Psoas muscle (tissue), 8 donors: ENCODE measurements around the gene SMARCA4. TPM values are rescaled to one million over a fixed set of nuclear protein-coding genes. Genes with fewer than 3 reads are reported as not detected.

Source experiments
- ATAC-seq, 4 donors: fragments of 200-7000 bp; cut with Tn5 transposase; one replicate each; pipeline ENCODE4 v1.9.1; 2020; ENCODE audit warnings: moderate library complexity in 3 of 4, mild to moderate bottlenecking in 2 of 4
- DNase-seq, 2 donors: peaks; one replicate each; pipeline ENCODE4 v3.0.0-alpha.2; 2020
- H3K27ac ChIP-seq: fragments of 200-600 bp; one replicate; pipeline ENCODE4 v1.8.0; 2022
- H3K27me3 ChIP-seq, 3 donors: fragments of 200-600 bp in 1 of 3; one replicate each; pipeline versions ENCODE4 v1.6.1 to v1.8.0; 2013 to 2022; ENCODE audit warnings: low read length in 2 of 3, mild to moderate bottlenecking in 2 of 3, moderate library complexity in 1 of 3; ENCODE audit not compliant: insufficient read depth in 3 of 3
- H3K36me3 ChIP-seq, 2 donors: fragments of 200-600 bp in 1 of 2; one replicate each; pipeline versions ENCODE4 v1.6.1 to v1.8.0; 2013 to 2022; ENCODE audit warnings: low read depth in 1 of 2, mild to moderate bottlenecking in 1 of 2, moderate library complexity in 1 of 2; ENCODE audit not compliant: insufficient read depth in 1 of 2
- H3K4me1 ChIP-seq: fragments of 200-600 bp; one replicate; pipeline ENCODE4 v1.8.0; 2022
- H3K4me3 ChIP-seq: fragments of 200-600 bp; one replicate; pipeline ENCODE4 v1.8.0; 2022; ENCODE audit warnings: mild to moderate bottlenecking
- H3K9me3 ChIP-seq: fragments of 200-600 bp; one replicate; pipeline ENCODE4 v1.8.0; 2022
- CTCF ChIP-seq: fragments of 200-600 bp; IDR thresholded peaks from one replicate; pipeline ENCODE4 v1.8.0; 2022; ENCODE audit warnings: antibody characterized with exemption
- WGBS, 3 donors: extraction: QIAGEN DNeasy Blood & Tissue Kit; methylation state at CpG; one replicate each; pipeline versions ENCODE4 v1.1.6 to v1.1.7; 2013; 5-methylcytosine and 5-hydroxymethylcytosine counted together
- intact Hi-C, 2 donors: fragments of 100-400 bp; cut with DNase I; formaldehyde crosslinking; loops; one replicate each; pipeline versions ENCODE4 v1.11.0 to v1.14.2; 2022
- polyA plus RNA-seq, 3 donors: library from polyadenylated mRNA; stranded (reverse); fragments of 200-250 nt; gene quantifications; one replicate each; pipeline ENCODE4 v1.2.3, GENCODE V29; 2013
- total RNA-seq, 4 donors: library from RNA; stranded (reverse); fragmentation: NEBNext Ultra II Directional in 2 of 4; extraction: Animal tissue kit (Norgen Biotek cat#: 25700) in 2 of 4; gene quantifications; one replicate each; pipeline versions ENCODE4 v1.2.1 to v1.2.4, GENCODE V29; 2021 to 2023
- donor health status: healthy with polysubstance abuse.
- donor health status: DM: no; HTN: no; CAD: no; lungs with moderate emphysema.
- donor health status: Bipolar disorder and iron deficiency.
- donor health status: healthy.
- donor health status: DM: yes; HTN: yes; CAD: no.
- donor health status: DM: no; HTN: no; CAD: no.
- donor health status: DM: no; HTN: no; CAD: no.
- donor health status: DM: yes; HTN: yes; CAD: no.

The SMARCA4 gene
- total and polyA plus RNA-seq, 7 donors, result 34.8 to 124 (median 51.9) TPM

- Histone ChIP-seq H3K27ac (no peak overlapping the region), H3K36me3 (peaks cover 0 to 80% of the 10 kb centered on the region in 2 donors), H3K4me1 (no peaks in the 10 kb centered on the region), H3K9me3 (no peaks in the 10 kb centered on the region), H3K27me3 (no peaks in the 10 kb centered on the region), H3K4me3 (no peak overlapping the region)
- 69 to 78% (median 71%) methylated on average over 5 to 8 of the region's 8 CpGs for WGBS, 3 donors
- ATAC-seq (no peak), DNase-seq (no peak)
- no peak for TF ChIP-seq CTCF
- intact Hi-C loops, result no loop called here
Observed at GRCh38 chr19:11111771-11112144, 150.9 kb downstream of the SMARCA4 start.

Other genes with a start within 250 kb of the SMARCA4 start
- 100 to 1,000 TPM; 117 to 143 (median 130) TPM for gene DNM2, start 243.0 kb upstream of the SMARCA4 start, total RNA-seq
- gene DNM2, start 243.0 kb upstream of the SMARCA4 start, polyA plus RNA-seq, result 100 to 1,000 TPM in 1 of 3 donors, 10 to 100 TPM in 2; 70.6 to 149 (median 74.1) TPM
- 10 to 100 TPM; 30.1 to 37.5 (median 34.2) TPM for gene TMED1, start 124.8 kb upstream of the SMARCA4 start, total RNA-seq
- 10 to 100 TPM; 54.4 to 79.3 (median 57.6) TPM for gene TMED1, start 124.8 kb upstream of the SMARCA4 start, polyA plus RNA-seq
- gene C19orf38, start 112.6 kb upstream of the SMARCA4 start, total RNA-seq, result 1 to 10 TPM in 3 of 4 donors, under 1 TPM in 1; 0.30 to 1.8 (median 1.4) TPM
- gene C19orf38, start 112.6 kb upstream of the SMARCA4 start, polyA plus RNA-seq, result 1 to 10 TPM; 1.0 to 2.9 (median 1.3) TPM
- 100 to 1,000 TPM in 2 of 4 donors, 10 to 100 TPM in 2; 59.1 to 105 (median 88.6) TPM for gene CARM1, start 89.5 kb upstream of the SMARCA4 start, total RNA-seq
- 100 to 1,000 TPM in 1 of 3 donors, 10 to 100 TPM in 2; 61.1 to 110 (median 94.7) TPM for gene CARM1, start 89.5 kb upstream of the SMARCA4 start, polyA plus RNA-seq
- gene YIPF2, start 32.4 kb upstream of the SMARCA4 start, total RNA-seq, result 10 to 100 TPM; 12.1 to 18.0 (median 16.7) TPM
- gene YIPF2, start 32.4 kb upstream of the SMARCA4 start, polyA plus RNA-seq, result 10 to 100 TPM; 13.7 to 18.5 (median 18.1) TPM
- 10 to 100 TPM; 12.9 to 24.2 (median 17.0) TPM for gene TIMM29, start 32.2 kb upstream of the SMARCA4 start, total RNA-seq
- 10 to 100 TPM; 17.1 to 29.0 (median 20.2) TPM for gene TIMM29, start 32.2 kb upstream of the SMARCA4 start, polyA plus RNA-seq
- 10 to 100 TPM in 1 of 4 donors, 1 to 10 TPM in 3; 3.2 to 10.1 (median 6.0) TPM for gene LDLR, start 128.4 kb downstream of the SMARCA4 start, total RNA-seq
- 1 to 10 TPM; 1.7 to 5.4 (median 2.2) TPM for gene LDLR, start 128.4 kb downstream of the SMARCA4 start, polyA plus RNA-seq
- gene SPC24, start 194.8 kb downstream of the SMARCA4 start, total RNA-seq, result 1 to 10 TPM in 2 of 4 donors, under 1 TPM in 2; 0.51 to 1.7 (median 0.98) TPM
- gene SPC24, start 194.8 kb downstream of the SMARCA4 start, polyA plus RNA-seq, result under 1 TPM; 0.14 to 0.55 (median 0.44) TPM
- 100 to 1,000 TPM in 1 of 4 donors, 10 to 100 TPM in 3; 44.0 to 103 (median 68.0) TPM for gene KANK2, start 236.5 kb downstream of the SMARCA4 start, total RNA-seq
- gene KANK2, start 236.5 kb downstream of the SMARCA4 start, polyA plus RNA-seq, result 10 to 100 TPM; 23.7 to 29.9 (median 25.8) TPM